H9 (cell line): ENCODE results near the gene TPP1. TPM values are rescaled to one million over a fixed set of nuclear protein-coding genes. Genes with fewer than 3 reads are reported as not detected.

Experiments used
- DNase-seq: peaks from one replicate; pipeline ENCODE4 v3.0.0-alpha.2; 2017
- H2AFZ ChIP-seq: one replicate; pipeline ENCODE4 v1.6.1; 2013; ENCODE audit warnings: mild to moderate bottlenecking, low read length, control low read depth, moderate library complexity
- H2AK5ac ChIP-seq: 2 replicates; pipeline ENCODE4 v1.6.1; 2013; ENCODE audit warnings: low read length, control low read depth, mixed read lengths; ENCODE audit not compliant: insufficient read length
- H2BK120ac ChIP-seq: one replicate; pipeline ENCODE4 v1.6.1; 2013; ENCODE audit warnings: low read depth, mild to moderate bottlenecking, low read length, control low read depth, inconsistent platforms; ENCODE audit not compliant: poor library complexity, severe bottlenecking
- H2BK12ac ChIP-seq: 2 replicates; pipeline ENCODE4 v1.6.1; 2013; ENCODE audit warnings: low read length, control low read depth, mixed read lengths, low read depth; ENCODE audit not compliant: insufficient read length
- H2BK15ac ChIP-seq: 2 replicates; pipeline ENCODE4 v1.6.1; 2013; ENCODE audit warnings: low read depth, low read length, control low read depth
- H2BK20ac ChIP-seq: one replicate; pipeline ENCODE4 v1.6.1; 2013; ENCODE audit warnings: low read depth, mild to moderate bottlenecking, low read length, control low read depth, inconsistent platforms; ENCODE audit not compliant: poor library complexity, severe bottlenecking
- H2BK5ac ChIP-seq: 2 replicates; pipeline ENCODE4 v1.6.1; 2013; ENCODE audit warnings: low read length, control low read depth, mixed read lengths; ENCODE audit not compliant: insufficient read length
- H3K14ac ChIP-seq: 2 replicates; pipeline ENCODE4 v1.6.1; 2013; ENCODE audit warnings: low read length, control low read depth; ENCODE audit not compliant: insufficient read depth
- H3K18ac ChIP-seq: 2 replicates; pipeline ENCODE4 v1.6.1; 2013; ENCODE audit warnings: low read depth, mild to moderate bottlenecking, mixed read lengths, low read length, control low read depth; ENCODE audit not compliant: insufficient read length
- H3K23ac ChIP-seq: 2 replicates; pipeline ENCODE4 v1.6.1; 2013; ENCODE audit warnings: low read length, control low read depth, mixed read lengths, low read depth; ENCODE audit not compliant: insufficient read length
- H3K23me2 ChIP-seq: 2 replicates; pipeline ENCODE4 v1.6.1; 2013; ENCODE audit warnings: low read depth, mild to moderate bottlenecking, mixed read lengths, low read length, control low read depth; ENCODE audit not compliant: insufficient read length, poor library complexity, severe bottlenecking
- H3K27ac ChIP-seq: 2 replicates; pipeline ENCODE4 v1.5.1; 2013; ENCODE audit warnings: low read length, control low read depth, mixed read lengths, low read depth; ENCODE audit not compliant: insufficient read length
- H3K27me3 ChIP-seq: 2 replicates; pipeline ENCODE4 v1.6.1; 2013; ENCODE audit warnings: low read length, control low read depth, inconsistent platforms; ENCODE audit not compliant: insufficient read depth
- H3K4ac ChIP-seq: 2 replicates; pipeline ENCODE4 v1.6.1; 2013; ENCODE audit warnings: low read depth, mild to moderate bottlenecking, control low read depth, inconsistent platforms, low read length, moderate library complexity
- H3K4me1 ChIP-seq: 2 replicates; pipeline ENCODE4 v1.6.1; 2013; ENCODE audit warnings: low read length, control low read depth, inconsistent platforms; ENCODE audit not compliant: insufficient read depth
- H3K4me2 ChIP-seq: 2 replicates; pipeline ENCODE4 v1.6.1; 2013; ENCODE audit warnings: low read length, control low read depth, mixed read lengths; ENCODE audit not compliant: insufficient read length, insufficient read depth
- H3K56ac ChIP-seq: 2 replicates; pipeline ENCODE4 v1.6.1; 2013; ENCODE audit warnings: low read depth, mild to moderate bottlenecking, mixed read lengths, low read length, control low read depth; ENCODE audit not compliant: insufficient read length
- H3K79me1 ChIP-seq: 2 replicates; pipeline ENCODE4 v1.6.1; 2013; ENCODE audit warnings: low read depth, mild to moderate bottlenecking, moderate library complexity, low read length, control low read depth, inconsistent platforms; ENCODE audit not compliant: insufficient read depth, poor library complexity, severe bottlenecking
- H3K79me2 ChIP-seq: 2 replicates; pipeline ENCODE4 v1.6.1; 2013; ENCODE audit warnings: low read length, control low read depth, inconsistent platforms; ENCODE audit not compliant: insufficient read depth
- H3K9ac ChIP-seq: 2 replicates; pipeline ENCODE4 v1.6.1; 2013; ENCODE audit warnings: low read length, control low read depth, mixed read lengths; ENCODE audit not compliant: insufficient read length; ENCODE audit errors: extremely low read depth
- H3K9me3 ChIP-seq: one replicate; pipeline ENCODE4 v1.6.1; 2013; ENCODE audit warnings: low read depth, low read length, inconsistent platforms; ENCODE audit not compliant: control insufficient read depth
- H3T11ph ChIP-seq: one replicate; pipeline ENCODE4 v1.6.1; 2013; ENCODE audit warnings: mild to moderate bottlenecking, low read length, control low read depth, inconsistent platforms
- H4K20me1 ChIP-seq: one replicate; pipeline ENCODE4 v1.6.1; 2013; ENCODE audit not compliant: control insufficient read depth, insufficient read length, insufficient read depth
- H4K5ac ChIP-seq: 2 replicates; pipeline ENCODE4 v1.6.1; 2013; ENCODE audit warnings: low read depth, mild to moderate bottlenecking, mixed read lengths, low read length, control low read depth; ENCODE audit not compliant: insufficient read length
- H4K8ac ChIP-seq: replicated peaks from 2 replicates; pipeline ENCODE4 v1.6.1; 2013; ENCODE audit warnings: low read length, control low read depth, mixed read lengths, low read depth; ENCODE audit not compliant: insufficient read length
- H4K91ac ChIP-seq: 2 replicates; pipeline ENCODE4 v1.6.1; 2013; ENCODE audit warnings: low read depth, mild to moderate bottlenecking, moderate library complexity, mixed read lengths, low read length, control low read depth; ENCODE audit not compliant: insufficient read length
- H3K27ac Mint-ChIP-seq, 3 experiments: 2 replicates in 2 of 3; 3 replicates in 1 of 3; pipeline ENCODE4 v1.8.0; 2020 to 2021; ENCODE audit warnings: mixed read lengths in 3 of 3, mild to moderate bottlenecking in 1 of 3, moderate library complexity in 1 of 3
- H3K27me3 Mint-ChIP-seq: 2 replicates; pipeline ENCODE4 v1.8.0; 2021; ENCODE audit warnings: low read depth, mild to moderate bottlenecking, moderate library complexity, mixed read lengths
- H3K36me3 Mint-ChIP-seq, 3 experiments: 2 replicates in 2 of 3; 3 replicates in 1 of 3; pipeline ENCODE4 v1.8.0; 2020 to 2021; ENCODE audit warnings: low read depth in 3 of 3, mixed read lengths in 3 of 3; ENCODE audit not compliant: insufficient read depth in 1 of 3
- H3K4me1 Mint-ChIP-seq, 2 experiments: 2 replicates each; pipeline ENCODE4 v1.8.0; 2020; ENCODE audit warnings: mixed read lengths in 2 of 2
- H3K4me3 Mint-ChIP-seq, 2 experiments: 2 replicates in 1 of 2; 3 replicates in 1 of 2; pipeline ENCODE4 v1.8.0; 2020 to 2021; ENCODE audit warnings: mild to moderate bottlenecking in 2 of 2, mixed read lengths in 2 of 2, moderate library complexity in 1 of 2
- H3K9me3 Mint-ChIP-seq, 2 experiments: 2 replicates in 1 of 2; 3 replicates in 1 of 2; pipeline ENCODE4 v1.8.0; 2020; ENCODE audit warnings: mild to moderate bottlenecking in 2 of 2, mixed read lengths in 2 of 2, moderate library complexity in 1 of 2
- CTCF ChIP-seq: fragments of 200-600 bp; sonication (generic); conservative IDR thresholded peaks from 3 replicates; pipeline ENCODE4 v1.8.0; 2021; ENCODE audit warnings: antibody characterized with exemption, mild to moderate bottlenecking
- WGBS: extraction: QIAGEN DNeasy Blood & Tissue Kit; methylation state at CpG from one replicate; pipeline ENCODE4 v1.1.7; 2013; ENCODE audit warnings: missing lambda C conversion rate, low lambda C conversion rate, mixed read lengths; ENCODE audit not compliant: insufficient read length; ENCODE audit errors: extremely low coverage; 5-methylcytosine and 5-hydroxymethylcytosine counted together
- total RNA-seq: library from RNA; stranded (reverse); gene quantifications from 2 replicates; pipeline ENCODE4 v1.2.1, GENCODE V29; 2021

The TPP1 gene
- total RNA-seq, 1 experiment from 2014 or later, result 37.2 TPM

- Histone ChIP-seq H3K23ac (no peak overlapping the region), H3K4me1 (peaks cover 6% of the 10 kb centered on the region; the same call in 1 of the 2 replicates), H3K14ac (no peak overlapping the region; the same call in 1 of the 2 replicates), H3K9ac (no peak overlapping the region), H2BK12ac (no peak overlapping the region), H3K18ac (no peak overlapping the region), H3K27me3 (no peaks in the 10 kb centered on the region), H2BK15ac (no peak overlapping the region), H3K56ac (no peak overlapping the region), H3K27ac (no peak overlapping the region), H3K79me1 (no peaks in the 10 kb centered on the region), H3T11ph (no peak overlapping the region), H3K23me2 (no peaks in the 10 kb centered on the region), H3K4me2 (no peak overlapping the region), H4K20me1 (no peaks in the 10 kb centered on the region), H4K5ac (no peak overlapping the region), H2AK5ac (no peak overlapping the region), H2BK20ac (no peak overlapping the region), H3K4ac (no peak overlapping the region), H4K8ac (no peak overlapping the region), H3K79me2 (no peaks in the 10 kb centered on the region), H2BK5ac (no peak overlapping the region), H2AFZ (no peak overlapping the region), H2BK120ac (no peak overlapping the region), H3K9me3 (no peaks in the 10 kb centered on the region), H4K91ac (no peak overlapping the region)
- no peak overlapping the region for H3K4me3 Mint-ChIP-seq
- H3K27me3 Mint-ChIP-seq, result no peaks in the 10 kb centered on the region; the same call in 1 of the 2 replicates
- no peak overlapping the region for H3K27ac Mint-ChIP-seq
- WGBS, result no CpG with 5 or more reads among the region's 10 CpGs
- no peak for DNase-seq
- no peaks in the 10 kb centered on the region for H3K9me3 Mint-ChIP-seq
- no peak for TF ChIP-seq CTCF
- H3K36me3 Mint-ChIP-seq, result no peaks in the 10 kb centered on the region; a peak in 2 of 7 replicates
- peaks cover 25 to 36% of the 10 kb centered on the region in 2 experiments for H3K4me1 Mint-ChIP-seq
These were observed 55.6 kb downstream of the TPP1 start for GRCh38 chr11:6563667-6564066.
